ENCODE data around the gene HMCN1.
"Not testable (repeated sequence)": the region's sequence is repeated elsewhere in the genome, so short reads cannot be mapped to it uniquely, and the experiment has no call there.

HMCN1 gene

GRCh38 chr1:186211583-186211982, 477.4 kb downstream of the HMCN1 start:
- not testable (repeated sequence) for DNase-seq

DNA sequence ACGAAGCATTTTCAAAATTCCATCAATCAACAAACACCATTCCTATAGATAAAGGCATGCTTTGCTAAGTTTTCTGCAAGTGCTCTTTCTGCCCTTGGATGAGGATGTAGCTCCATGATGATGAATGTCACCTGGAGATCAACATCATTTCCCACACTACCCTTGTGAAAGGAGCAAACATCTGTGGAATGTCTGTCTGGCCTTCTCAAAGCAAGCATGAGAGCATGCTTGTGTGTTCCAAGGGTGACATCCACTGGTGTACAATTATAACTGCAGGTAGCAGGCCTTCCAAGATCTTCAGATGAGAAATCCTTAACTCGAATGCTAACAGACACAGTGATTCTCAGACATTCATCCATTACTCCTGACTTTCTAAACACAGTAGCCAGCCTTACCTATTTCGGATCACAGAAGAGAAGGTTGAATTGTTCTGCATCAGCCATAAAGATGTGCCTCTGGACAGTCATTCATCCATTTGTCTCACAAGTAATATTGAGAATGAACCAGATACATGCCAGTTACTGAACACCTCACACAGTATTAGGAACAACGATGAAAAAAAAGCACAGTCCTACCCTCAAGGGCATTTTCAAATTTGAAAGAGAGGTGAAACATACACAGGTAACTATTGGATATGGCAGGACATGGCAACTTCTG, 478.5 kb downstream of the HMCN1 start:
- DNase-seq: no peak

GRCh38 chr1:186213225-186213607, 479.0 kb downstream of the HMCN1 start:
- no peak for DNase-seq

- DNase-seq: no peak
Observed at GRCh38 chr1:186214791-186215190, 480.6 kb downstream of the HMCN1 start.

DNA sequence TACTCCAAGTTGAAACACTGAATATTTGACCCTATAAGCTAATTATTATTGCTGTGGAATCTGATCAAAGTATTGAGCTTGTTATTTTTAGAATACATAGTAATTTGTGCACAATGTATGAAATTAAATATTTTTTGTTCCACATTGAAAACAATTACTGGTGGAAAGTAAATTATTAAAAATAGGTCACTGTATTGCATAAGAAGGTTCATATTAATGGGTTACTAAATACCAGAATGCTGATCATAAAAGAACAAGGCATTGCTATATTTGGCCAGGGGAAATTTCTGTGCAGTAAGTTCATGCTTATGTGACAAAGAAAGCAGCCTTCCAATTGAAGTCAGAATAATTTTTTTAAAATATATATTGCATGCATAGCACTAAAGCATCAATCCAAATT, 481.4 kb downstream of the HMCN1 start:
- DNase-seq: no peak

GRCh38 chr1:186218654-186219352, 484.6 kb downstream of the HMCN1 start:
- DNase-seq: no peak

GRCh38 chr1:186220067-186220466, 485.9 kb downstream of the HMCN1 start:
- no peak for DNase-seq

DNA sequence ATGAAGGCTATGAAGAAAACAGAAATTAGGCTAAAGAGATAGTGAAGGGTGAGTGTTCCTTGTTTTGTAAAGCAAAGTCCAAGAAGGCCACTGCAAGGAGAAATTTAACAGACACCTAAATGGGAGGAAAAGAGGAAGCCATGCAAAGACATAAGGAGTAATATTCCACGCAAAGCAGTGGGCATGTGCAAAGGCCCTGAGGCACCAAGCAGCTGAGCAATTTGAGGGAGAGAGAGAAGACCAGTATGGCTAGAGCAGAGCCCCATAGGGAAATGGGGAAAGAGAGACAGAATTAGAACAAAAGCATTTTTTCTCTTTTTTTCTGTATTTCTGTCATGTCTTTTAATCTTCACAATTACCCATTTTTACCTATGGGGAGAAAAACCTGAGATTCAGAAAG, 486.7 kb downstream of the HMCN1 start:
- DNase-seq: no peak

GRCh38 chr1:186225096-186225495, 490.9 kb downstream of the HMCN1 start:
- DNase-seq: no peak

DNA sequence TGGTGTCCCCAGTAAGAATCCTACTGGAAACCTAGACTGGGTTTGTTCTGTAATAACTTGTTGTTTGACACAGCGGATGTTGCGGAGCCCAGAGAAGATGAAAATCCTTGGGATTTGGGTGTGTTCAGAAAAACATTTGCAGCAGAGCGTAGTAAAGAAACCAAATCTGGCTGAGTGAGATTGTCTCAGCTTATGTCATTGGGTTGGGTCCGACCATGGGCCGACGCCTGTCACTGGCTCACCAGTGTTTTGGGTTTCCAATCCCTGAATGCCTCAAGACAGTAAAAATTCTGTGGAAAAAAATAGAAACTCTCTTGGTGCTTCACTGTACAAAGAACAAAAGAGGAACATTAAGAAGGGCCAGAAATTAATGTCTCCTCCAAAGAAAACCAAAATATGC, 494.6 kb downstream of the HMCN1 start:
- DNase-seq: no peak

DNA sequence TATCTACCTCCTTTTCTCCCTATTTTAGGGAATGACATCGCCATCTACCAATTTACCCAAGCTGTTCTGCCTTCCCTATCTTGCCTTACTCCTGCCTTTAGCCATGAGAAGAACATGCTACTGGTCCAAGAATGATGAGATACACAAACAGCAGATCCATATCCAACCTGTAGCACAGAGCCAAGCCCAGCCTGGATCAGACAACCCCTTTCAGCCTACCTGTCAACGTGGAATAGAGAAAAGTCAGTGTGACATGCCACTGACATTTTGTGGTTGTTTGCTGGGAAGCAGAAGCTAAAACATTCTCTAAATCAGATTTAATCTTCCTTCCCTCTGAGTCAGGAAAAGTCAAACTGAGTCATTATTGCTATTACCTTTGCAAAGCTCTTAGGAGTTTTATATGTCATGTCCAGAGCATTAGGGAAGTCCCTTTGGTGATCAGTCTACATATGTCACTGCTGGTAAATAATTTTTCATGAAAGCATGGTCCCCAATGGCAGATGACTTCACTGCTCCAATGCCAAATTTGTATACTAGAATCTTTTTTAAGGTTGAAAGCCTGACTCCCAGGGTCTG, 497.8 kb downstream of the HMCN1 start:
- DNase-seq: no peak

- DNase-seq: no peak
Observed at GRCh38 chr1:186234976-186235686, 500.9 kb downstream of the HMCN1 start.

DNA sequence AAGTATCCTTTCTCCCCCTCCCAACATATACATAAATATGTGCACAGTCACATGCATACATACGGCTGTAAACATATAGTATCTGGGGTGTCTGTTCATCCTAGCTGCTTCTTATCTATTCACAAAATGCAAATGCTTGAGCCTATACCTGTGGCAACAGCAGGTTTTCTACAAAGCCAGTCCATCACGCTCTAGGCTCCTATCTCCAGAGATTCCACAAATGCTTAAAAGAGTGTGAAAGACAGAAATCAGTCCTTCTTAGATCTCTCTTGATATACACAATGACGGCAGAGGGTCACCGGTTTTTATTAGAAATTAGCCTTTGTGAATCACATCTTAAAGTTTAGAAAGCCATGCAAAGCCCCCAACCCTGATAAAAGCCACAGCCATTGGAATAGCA, 501.5 kb downstream of the HMCN1 start:
- DNase-seq: no peak

DNA sequence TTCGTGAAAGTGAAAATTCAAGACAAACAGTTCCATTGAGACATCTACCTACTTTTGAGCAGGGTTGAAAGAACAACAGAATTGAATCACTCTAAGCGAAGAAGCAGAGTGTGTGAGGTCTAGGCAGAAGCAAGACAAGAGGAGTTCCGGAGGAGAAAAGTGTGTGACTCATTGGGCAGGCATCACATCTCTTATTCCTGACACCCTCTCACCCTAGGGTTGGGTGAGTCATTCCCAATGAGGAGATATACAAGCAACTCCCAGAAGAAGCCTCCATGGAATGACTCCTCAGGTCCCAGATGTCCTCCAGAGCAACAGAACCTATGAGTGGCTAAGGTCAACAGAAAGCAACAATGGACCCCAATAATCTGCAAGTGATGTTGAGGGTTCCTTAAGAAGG, 502.7 kb downstream of the HMCN1 start:
- no peak for DNase-seq

GRCh38 chr1:186239171-186239570, 505.0 kb downstream of the HMCN1 start:
- DNase-seq: no peak

DNA sequence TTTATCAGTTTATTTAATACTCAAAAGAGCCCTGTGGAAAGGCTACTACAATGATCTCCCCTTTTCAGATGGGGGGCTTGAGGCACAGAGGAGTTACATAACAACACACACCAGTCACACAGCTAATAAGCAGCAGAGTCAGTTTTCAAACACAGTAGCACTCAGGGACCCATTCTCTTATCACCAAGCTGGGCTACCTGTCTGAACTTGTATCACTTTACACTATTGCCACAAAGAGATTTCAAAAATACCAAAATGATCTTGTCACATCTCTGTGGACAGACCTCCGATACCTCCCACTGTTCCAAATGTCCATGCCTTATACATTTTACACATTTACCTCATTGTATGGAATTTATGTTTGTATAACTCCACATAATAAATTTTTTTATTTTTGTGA, 506.2 kb downstream of the HMCN1 start:
- no peak for DNase-seq

All from NCI-H1436 treated with DMSO at 0.1 percent for 48 hours (cell line).